ENCODE data around the gene SBNO2. TPM values are rescaled to one million over a fixed set of nuclear protein-coding genes. Genes with fewer than 3 reads are reported as not detected.

The SBNO2 gene
- total and polyA plus RNA-seq, 2 of the 4 experiments (the other 2 are of a cell fraction): 13.4 to 40.5 TPM

DNA sequence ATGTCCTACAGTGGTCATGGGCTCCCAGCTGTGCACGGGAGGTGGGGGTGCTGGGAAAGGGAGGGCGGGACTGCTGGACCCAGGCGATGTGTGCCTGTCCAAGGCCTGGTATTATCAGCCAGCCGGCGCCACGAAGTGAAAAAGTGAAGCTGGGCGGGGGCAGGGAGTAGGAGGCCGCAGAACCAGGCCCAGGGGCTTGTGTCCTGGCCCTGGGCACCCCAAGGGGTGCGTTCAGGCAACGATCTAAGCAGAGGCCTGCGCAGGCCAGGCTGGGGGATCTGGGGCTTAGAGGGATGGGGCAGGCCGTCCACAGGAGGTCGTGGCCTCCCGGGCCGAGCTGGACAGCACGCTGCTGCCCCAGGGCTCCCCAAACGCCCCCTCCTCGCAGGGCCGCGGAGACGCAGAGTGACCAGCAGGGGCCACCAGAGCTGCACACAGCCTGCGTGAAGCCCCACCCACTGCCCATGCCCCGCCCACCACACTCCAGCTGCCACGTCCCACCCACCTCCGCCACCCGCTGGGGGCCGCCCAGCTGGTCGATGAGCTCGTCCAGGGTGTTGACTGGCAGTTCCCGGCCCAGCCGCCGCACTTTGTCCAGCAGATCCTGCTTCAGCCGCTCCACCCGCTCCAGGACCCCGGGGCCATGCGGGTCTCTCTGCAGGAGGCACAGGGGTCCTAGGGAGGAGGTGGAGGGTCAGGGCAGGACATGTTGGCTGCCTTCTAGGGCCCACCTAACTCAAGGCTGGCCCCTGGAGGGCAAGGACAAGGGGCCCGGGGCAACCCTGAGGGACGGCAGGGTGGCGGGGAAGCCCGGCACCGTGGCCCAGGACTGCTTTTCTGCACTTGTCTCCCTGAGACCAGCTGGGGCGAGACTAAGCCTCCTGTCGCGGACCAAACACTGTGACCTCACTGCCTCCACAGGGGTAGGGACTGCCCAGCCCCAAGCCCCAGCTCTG, 60.8 kb downstream of the SBNO2 start:
- Histone ChIP-seq H4K8ac (ENCODE audit: low read depth in 2 of 2, low read length in 2 of 2) (peak overlapping the region in 1 of 2 experiments; percentile 72; a peak in 3 of 4 replicates), H3K18ac (ENCODE audit: low read depth, low read length) (no peak overlapping the region), H2BK20ac (ENCODE audit: low read depth, low read length) (peak overlapping the region; percentile 37), H3K79me1 (ENCODE audit: low read depth in 1 of 2, low read length in 2 of 2) (peaks cover 11 to 22% of the 10 kb centered on the region in 2 experiments), H2BK5ac (ENCODE audit: low read depth, low read length, poor library complexity, severe bottlenecking) (peak overlapping the region; percentile 85), H3K36me3 (ENCODE audit: control insufficient read depth, insufficient read depth, low read length) (peaks cover 78% of the 10 kb centered on the region), H3K56ac (ENCODE audit: extremely low read depth, insufficient read depth, low read length) (no peak overlapping the region), H3K4ac (ENCODE audit: low read depth, low read length) (peak overlapping the region; percentile 86), H3K4me2 (ENCODE audit: low read depth, low read length) (peak overlapping the region; percentile 30; the same call in 1 of the 2 replicates), H3K27me3 (ENCODE audit: control insufficient read depth, insufficient read depth, low read length) (no peaks in the 10 kb centered on the region), H2AK5ac (ENCODE audit: low read depth, low read length) (peak overlapping the region; percentile 90), H3K9ac (ENCODE audit: low read depth, low read length) (peak overlapping the region; percentile 35; the same call in 1 of the 2 replicates), H2BK15ac (ENCODE audit: low read depth, low read length) (no peak overlapping the region), H4K91ac (ENCODE audit: insufficient read depth, low read depth, low read length) (no peak overlapping the region; the same call in 1 of the 2 replicates), H2AK9ac (replicated peaks; ENCODE audit: low read depth, low read length, poor library complexity) (peak overlapping the region; percentile 97), H3K14ac (replicated peaks; ENCODE audit: low read depth, low read length) (peak overlapping the region; percentile 58), H4K5ac (ENCODE audit: low read depth, low read length) (peak overlapping the region; percentile 62), H3K9me3 (ENCODE audit: control insufficient read depth, insufficient read depth, low read length) (no peaks in the 10 kb centered on the region), H3K23ac (ENCODE audit: low read depth, low read length) (no peak overlapping the region), H2AFZ (replicated peaks; ENCODE audit: low read length, poor library complexity) (peak overlapping the region; percentile 67), H3K4me3 (ENCODE audit: insufficient read depth, low read depth, low read length) (no peak overlapping the region), H3K9me1 (ENCODE audit: insufficient read depth, low read length) (no peaks in the 10 kb centered on the region), H3K27ac (ENCODE audit: insufficient read depth, low read length) (peak overlapping the region; percentile 74), H3K4me1 (ENCODE audit: control insufficient read depth, insufficient read depth, low read length) (peaks cover 11% of the 10 kb centered on the region), H2BK120ac (ENCODE audit: low read depth, low read length) (0 out of 2 replicates have a peak overlapping the region, but pooled peaks have one; percentile 29), H4K20me1 (ENCODE audit: insufficient read depth, low read length) (peaks cover 25% of the 10 kb centered on the region)
- ChIA-PET POLR2A (ENCODE audit: unreplicated experiment) (interaction anchor here (0.5 kb wide), 1 partner anchor 14 kb away, joined by 6 read pairs; no protein-coding TSS in a partner anchor), CTCF (interaction anchor here (0.6 to 1.5 kb wide), 15 partner anchors 9 to 162 kb away, joined by 3 to 12 read pairs (median 4); partner anchors contain the start of genes CBARP, FAM174C and SBNO2)
- WGBS, 2 experiments (ENCODE audit: extremely low coverage in 2 of 2, insufficient read length in 1 of 2): 31% methylated on average over 19 of the region's 44 CpGs; no CpG with 5 or more reads in 1 of the 2 experiments
- BruUV-seq (replicated peaks): no TSS peak
- dilution Hi-C loops (cut with HindIII; ENCODE audit: low sequenced_read_pairs, unreplicated experiment): no loop called here
- intact Hi-C loops (cut with micrococcal nuclease): loop anchor here (2.0 to 5.0 kb wide), 2 partner anchors 63 to 79 kb away; no protein-coding TSS in a partner anchor
- DNase-seq (peak; percentile 94), ATAC-seq (ENCODE audit: low read depth) (peak; percentile 93)
- in situ Hi-C loops (cut with MboI; ENCODE audit: low sequenced_read_pairs): no loop called here
- TF ChIP-seq FOS (IDR thresholded peaks at IDR 0.05; ENCODE audit: low read depth, low read length) (no peak), CEBPB (IDR thresholded peaks at IDR 0.05; ENCODE audit: low read depth, low read length) (no peak), MAFK (IDR thresholded peaks at IDR 0.05; ENCODE audit: low read depth, low read length) (no peak), RCOR1 (IDR thresholded peaks at IDR 0.05; ENCODE audit: insufficient replicate concordance, low read length) (no peak), SMC3 (IDR thresholded peaks at IDR 0.05; ENCODE audit: low read depth, low read length) (peak; percentile 73), RAD21 (IDR thresholded peaks at IDR 0.05; ENCODE audit: low read length) (peak; percentile 76), NFE2L2 (IDR thresholded peaks at IDR 0.05; ENCODE audit: low read depth, low read length) (no peak), POLR2A (IDR thresholded peaks at IDR 0.05; ENCODE audit: low read depth, low read length) (no peak), MXI1 (IDR thresholded peaks at IDR 0.05; ENCODE audit: borderline replicate concordance, low read depth, low read length) (0 out of 2 replicates have a peak, but pooled peaks have one; percentile 12), CHD1 (IDR thresholded peaks at IDR 0.05; ENCODE audit: low read depth, low read length) (no peak), MAZ (IDR thresholded peaks at IDR 0.05; ENCODE audit: borderline replicate concordance, low read depth, low read length) (peak; percentile 93), RFX5 (IDR thresholded peaks at IDR 0.05; ENCODE audit: low read depth, low read length) (no peak)
- TF ChIP-seq, protein P1, sequence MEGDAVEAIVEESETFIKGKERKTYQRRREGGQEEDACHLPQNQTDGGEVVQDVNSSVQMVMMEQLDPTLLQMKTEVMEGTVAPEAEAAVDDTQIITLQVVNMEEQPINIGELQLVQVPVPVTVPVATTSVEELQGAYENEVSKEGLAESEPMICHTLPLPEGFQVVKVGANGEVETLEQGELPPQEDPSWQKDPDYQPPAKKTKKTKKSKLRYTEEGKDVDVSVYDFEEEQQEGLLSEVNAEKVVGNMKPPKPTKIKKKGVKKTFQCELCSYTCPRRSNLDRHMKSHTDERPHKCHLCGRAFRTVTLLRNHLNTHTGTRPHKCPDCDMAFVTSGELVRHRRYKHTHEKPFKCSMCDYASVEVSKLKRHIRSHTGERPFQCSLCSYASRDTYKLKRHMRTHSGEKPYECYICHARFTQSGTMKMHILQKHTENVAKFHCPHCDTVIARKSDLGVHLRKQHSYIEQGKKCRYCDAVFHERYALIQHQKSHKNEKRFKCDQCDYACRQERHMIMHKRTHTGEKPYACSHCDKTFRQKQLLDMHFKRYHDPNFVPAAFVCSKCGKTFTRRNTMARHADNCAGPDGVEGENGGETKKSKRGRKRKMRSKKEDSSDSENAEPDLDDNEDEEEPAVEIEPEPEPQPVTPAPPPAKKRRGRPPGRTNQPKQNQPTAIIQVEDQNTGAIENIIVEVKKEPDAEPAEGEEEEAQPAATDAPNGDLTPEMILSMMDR (conservative IDR thresholded peaks at IDR 0.05; ENCODE audit: low read depth, low read length): peak; percentile 82
- TF ChIP-seq, protein P2, sequence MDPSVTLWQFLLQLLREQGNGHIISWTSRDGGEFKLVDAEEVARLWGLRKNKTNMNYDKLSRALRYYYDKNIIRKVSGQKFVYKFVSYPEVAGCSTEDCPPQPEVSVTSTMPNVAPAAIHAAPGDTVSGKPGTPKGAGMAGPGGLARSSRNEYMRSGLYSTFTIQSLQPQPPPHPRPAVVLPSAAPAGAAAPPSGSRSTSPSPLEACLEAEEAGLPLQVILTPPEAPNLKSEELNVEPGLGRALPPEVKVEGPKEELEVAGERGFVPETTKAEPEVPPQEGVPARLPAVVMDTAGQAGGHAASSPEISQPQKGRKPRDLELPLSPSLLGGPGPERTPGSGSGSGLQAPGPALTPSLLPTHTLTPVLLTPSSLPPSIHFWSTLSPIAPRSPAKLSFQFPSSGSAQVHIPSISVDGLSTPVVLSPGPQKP (IDR thresholded peaks at IDR 0.05; ENCODE audit: borderline replicate concordance, low read depth, low read length): no peak

Data from IMR-90 (cell line).